GM19023 (cell line): ENCODE measurements around the gene BTN1A1.

ENCODE experiments used
- ATAC-seq: cut with Tn5 transposase; IDR thresholded peaks from one replicate; pipeline ENCODE4 v1.9.1; 2021; ENCODE audit warnings: mild to moderate bottlenecking, moderate library complexity; ENCODE audit not compliant: unreplicated experiment

The BTN1A1 gene

GRCh38 chr6:26475823-26476729 is 24.0 kb upstream of the BTN1A1 start:
- ATAC-seq: no peak

DNA sequence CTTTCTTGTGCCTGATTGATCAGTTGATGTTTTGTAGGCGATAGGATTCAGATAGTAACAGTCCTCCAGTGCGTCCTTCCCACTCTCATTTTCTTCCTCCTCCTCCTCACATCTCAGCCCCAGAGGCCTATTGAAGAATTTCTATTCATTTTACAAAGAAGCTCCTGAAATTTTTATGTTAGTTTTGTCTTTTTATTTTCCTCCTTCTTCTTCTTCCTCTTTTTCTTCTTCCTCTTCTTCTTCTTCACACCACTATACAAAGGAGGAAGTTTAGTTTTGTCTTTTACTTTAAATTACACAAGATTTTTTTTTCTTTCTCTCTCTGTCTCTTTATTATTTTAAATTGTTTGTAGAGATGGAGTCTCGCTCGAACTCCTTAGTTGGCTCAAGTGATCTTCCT is 23.2 kb upstream of the BTN1A1 start:
- ATAC-seq: no peak

DNA sequence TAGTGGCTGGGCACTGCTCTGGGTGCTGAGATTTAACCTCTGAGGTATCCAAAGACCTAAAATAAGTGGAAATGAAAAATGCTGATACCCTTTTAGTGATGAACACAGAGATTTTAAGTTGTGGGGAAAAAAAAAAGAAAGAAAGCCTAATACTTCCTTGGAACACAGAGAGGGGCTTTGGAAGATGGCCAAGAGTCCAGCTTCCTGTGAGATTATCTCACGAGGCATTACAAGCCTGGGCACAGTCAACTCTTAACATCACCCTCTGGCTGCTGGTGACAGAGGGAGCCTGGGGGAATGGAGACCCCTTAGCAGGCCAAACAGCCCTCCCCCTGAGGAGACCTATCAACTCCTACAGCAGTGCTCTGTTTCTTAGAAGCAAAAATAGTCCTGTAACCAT is 22.7 kb upstream of the BTN1A1 start:
- ATAC-seq: no peak

DNA sequence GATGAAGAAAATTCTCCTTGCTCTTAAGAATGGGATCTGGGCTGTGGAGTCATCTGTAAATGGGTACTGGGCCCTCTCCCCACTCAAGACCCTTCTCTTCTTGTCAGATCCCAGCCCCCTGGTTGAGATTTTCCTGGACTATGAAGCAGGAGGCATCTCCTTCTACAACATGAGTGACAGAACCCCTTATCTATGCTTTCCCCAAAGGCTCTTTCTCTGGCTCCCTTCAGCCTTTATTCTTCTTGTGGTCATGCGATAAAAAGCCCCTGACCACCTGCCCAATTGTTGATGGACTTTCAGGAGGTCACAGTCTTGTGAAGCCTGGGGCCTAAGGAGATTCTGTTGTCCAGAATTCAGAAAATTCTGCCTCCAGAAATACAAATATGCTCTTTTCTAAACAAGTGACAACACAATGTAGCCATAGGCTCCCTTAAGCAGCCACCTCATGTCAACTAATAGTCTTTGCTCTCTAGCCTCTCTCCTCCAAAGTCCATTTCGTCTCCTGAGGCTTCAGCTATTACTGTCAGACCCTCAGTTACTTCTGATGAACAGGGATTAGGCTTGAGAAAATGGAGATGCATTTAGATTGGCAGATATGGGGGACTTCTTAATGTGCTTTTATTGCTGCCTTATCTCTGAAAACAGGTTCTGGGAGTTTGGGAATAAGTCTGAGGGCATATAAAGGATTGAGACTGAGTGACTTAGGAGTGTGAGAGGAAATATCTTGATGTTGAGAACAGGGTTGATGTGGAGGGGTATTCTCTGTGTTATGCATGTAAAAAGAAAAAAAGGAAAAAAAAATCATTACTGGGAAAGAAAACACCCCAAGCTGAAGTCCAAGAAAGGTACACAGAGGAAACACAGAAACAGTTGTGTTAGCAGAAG is 21.8 kb upstream of the BTN1A1 start:
- ATAC-seq: no peak

DNA sequence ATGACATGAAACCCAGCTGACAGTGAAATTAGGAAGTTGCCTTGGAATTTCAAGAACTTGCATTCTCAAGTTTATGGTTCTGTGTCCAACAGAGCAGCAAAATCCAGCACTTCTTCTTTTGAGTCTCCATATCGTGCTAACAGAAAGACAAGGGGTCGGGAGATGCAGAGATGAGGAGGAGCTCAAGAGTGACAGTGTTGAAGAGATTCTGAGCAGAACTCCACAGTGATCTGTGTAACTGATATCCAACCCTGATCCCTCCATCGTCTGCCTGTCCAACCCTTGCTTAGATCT is 21.2 kb upstream of the BTN1A1 start:
- ATAC-seq: no peak

GRCh38 chr6:26482338-26482737 is 17.8 kb upstream of the BTN1A1 start:
- ATAC-seq: no peak

- ATAC-seq: no peak
These were observed 16.4 kb upstream of the BTN1A1 start for GRCh38 chr6:26483727-26484126.

GRCh38 chr6:26484161-26484560 is 15.9 kb upstream of the BTN1A1 start:
- no peak for ATAC-seq

- ATAC-seq: no peak
These were observed 14.9 kb upstream of the BTN1A1 start for GRCh38 chr6:26485112-26485780.

DNA sequence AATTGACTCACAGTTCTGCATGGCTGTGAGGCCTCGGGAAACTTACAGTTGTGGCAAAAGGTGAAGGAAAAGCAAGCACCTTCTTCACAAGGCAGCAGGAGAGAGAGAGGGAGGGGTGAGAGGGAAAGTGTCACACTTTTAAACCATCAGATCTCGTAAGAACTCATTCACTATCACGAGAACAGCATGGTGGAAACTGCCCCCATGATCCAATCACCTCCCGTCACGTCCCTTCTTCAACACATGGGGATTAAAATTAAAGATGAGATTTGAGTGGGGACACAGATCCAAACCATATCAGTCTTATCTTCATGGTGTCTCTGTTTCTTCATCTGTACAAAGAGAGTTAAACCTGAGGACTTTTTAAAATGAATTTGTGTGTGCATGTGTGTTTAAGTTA is 13.7 kb upstream of the BTN1A1 start:
- ATAC-seq: no peak

DNA sequence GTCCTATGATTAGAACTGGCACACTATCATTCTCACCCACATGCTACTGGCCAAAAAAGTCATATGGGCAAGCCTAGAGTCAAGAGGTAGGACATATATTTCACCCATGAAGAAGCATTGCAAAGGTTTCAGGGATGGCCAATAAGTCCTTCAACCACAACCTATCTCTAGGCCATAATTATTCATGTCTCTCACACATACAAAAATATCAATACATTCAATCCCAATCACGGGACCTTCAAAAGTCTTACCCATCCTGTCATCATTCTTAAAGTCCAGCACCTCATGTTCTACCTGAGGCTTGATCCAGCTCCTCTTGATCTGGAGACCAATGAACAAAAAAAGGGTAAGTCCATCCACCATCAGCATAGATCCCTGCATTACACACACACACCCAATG is 12.6 kb upstream of the BTN1A1 start:
- no peak for ATAC-seq

DNA sequence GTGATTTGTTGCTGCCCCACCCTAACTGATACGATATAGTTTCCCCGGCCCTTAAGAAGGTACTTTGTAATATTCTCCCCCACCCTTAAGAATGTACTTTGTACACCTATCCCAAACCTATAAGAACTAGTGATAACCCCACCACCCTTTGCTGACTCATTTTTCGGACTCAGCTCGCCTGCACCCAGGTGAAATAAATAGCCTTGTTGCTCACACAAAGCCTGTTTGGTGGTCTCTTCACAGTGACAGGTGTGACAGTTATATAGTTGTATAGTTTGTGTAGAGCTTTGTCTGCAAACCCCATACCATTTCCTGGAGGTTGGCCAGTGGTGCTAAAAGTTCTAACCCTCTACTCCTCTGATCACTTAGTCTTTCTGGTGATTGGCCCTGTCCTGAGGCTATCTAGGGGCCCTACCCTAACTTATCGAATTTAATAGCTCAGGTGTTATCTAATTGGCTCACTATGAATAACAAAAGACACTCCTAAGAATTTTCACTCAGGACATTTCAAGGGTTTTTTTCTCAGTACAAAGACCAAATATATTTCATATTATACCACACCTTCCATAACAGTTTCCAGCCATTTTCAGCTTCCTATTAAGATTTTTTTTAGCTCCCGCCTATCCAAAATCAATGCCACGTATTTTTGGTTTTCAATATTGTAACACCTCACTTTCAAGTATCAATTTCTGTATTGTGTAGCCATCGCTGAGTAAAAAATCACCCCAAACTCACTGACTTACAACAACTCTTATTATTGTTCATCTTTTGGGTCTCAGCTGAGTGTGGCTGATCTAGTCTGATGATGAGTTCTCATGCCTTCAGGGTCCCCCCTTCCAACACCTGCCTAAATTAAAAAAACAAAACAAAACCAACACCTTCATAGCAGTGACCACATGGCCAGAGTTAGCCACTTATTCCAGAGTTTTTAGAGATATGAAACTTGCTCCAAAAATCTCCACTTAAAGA is 9.8 kb upstream of the BTN1A1 start:
- no peak for ATAC-seq

DNA sequence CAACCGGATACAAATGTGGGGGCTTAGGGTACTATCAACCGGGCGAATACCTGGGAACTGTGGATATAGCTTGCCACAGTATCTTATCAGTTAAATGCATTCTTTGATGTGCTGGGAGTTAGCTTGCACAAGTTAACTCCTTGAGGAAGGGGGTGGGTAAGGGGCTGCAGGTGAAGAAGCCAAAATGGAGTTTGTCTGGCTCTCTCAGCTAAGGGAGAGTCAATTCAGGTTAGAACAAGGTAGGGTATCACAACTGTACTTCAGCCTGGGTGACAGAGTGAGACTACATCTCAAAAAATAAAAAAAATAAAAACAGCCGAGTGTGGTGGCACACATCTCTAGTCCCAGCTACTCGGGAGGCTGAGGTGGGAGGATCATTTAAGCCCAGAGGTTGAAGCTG is 8.5 kb upstream of the BTN1A1 start:
- no peak for ATAC-seq

DNA sequence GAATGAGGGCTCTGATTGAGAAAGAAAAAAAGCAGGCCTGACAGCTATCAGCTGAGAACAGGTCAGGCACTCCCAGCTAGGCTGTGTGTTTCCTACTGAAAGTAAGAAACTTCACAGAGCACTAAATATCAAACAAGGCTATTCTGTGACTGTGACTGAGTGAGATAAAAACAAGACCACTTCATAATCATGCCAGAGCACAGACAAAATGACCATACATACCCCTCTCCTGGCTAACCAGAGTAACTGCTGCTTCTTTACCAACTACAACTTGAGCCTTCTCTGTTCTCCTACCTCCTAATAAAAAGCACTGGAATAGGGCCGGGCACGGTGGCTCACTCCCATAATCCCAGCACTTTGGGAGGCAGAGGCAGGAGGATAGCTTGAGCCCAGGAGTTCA is 6.8 kb upstream of the BTN1A1 start:
- ATAC-seq: no peak

- ATAC-seq: no peak
These were observed 6.0 kb upstream of the BTN1A1 start for GRCh38 chr6:26494117-26494516.

GRCh38 chr6:26495281-26495680 is 4.8 kb upstream of the BTN1A1 start:
- ATAC-seq: no peak

- no peak for ATAC-seq
These were observed 2.5 kb upstream of the BTN1A1 start for GRCh38 chr6:26497610-26498009.

DNA sequence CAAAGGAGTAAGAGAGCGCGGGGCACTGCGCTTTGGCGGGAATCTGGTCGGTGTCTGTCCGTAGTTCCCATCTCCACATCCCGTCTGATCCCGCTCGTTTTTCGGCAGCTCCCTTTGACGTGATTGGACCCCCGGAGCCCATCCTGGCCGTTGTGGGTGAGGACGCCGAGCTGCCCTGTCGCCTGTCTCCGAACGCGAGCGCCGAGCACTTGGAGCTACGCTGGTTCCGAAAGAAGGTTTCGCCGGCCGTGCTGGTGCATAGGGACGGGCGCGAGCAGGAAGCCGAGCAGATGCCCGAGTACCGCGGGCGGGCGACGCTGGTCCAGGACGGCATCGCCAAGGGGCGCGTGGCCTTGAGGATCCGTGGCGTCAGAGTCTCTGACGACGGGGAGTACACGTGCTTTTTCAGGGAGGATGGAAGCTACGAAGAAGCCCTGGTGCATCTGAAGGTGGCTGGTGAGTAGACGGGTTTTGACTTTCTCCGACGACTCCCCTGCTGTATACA is 1.4 kb downstream of the BTN1A1 start:
- no peak for ATAC-seq

- no peak for ATAC-seq
These were observed 2.1 kb downstream of the BTN1A1 start for GRCh38 chr6:26502165-26502564.

- ATAC-seq: no peak
These were observed 2.5 kb downstream of the BTN1A1 start for GRCh38 chr6:26502626-26503025.
